K562 (cell line): Measurements from ENCODE around the gene STC2. TPM values are rescaled to one million over a fixed set of nuclear protein-coding genes. Genes with fewer than 3 reads are reported as not detected.

Experiments
- CREM ChIP-seq: IDR thresholded peaks from 2 replicates; pipeline ENCODE4 v1.6.1; 2014; ENCODE audit warnings: antibody characterized with exemption, low read depth
- HSF4 ChIP-seq: fragments of 250-450 bp; sonication (Bioruptor Pico); IDR thresholded peaks from 2 replicates; pipeline ENCODE4 v2.1.2; 2022; ENCODE audit warnings: mild to moderate bottlenecking, moderate library complexity, borderline replicate concordance
- MAZ ChIP-seq, 2 experiments: fragments of 450-650 bp in 1 of 2; sonication (generic) in 1 of 2; formaldehyde crosslinking; IDR thresholded peaks in 1 of 2; conservative IDR thresholded peaks in 1 of 2; 2 replicates each; pipeline versions ENCODE4 v1.4.0 to v1.5.0; 2020; ENCODE audit warnings: mild to moderate bottlenecking in 1 of 2, missing genetic modification reagents in 1 of 2
- NBN ChIP-seq: fragments of 450-650 bp; IDR thresholded peaks from 2 replicates; pipeline ENCODE4 v1.6.1; 2016; ENCODE audit warnings: low read depth, mild to moderate bottlenecking
- SAP30 ChIP-seq: fragments of 200-600 bp; sonication (generic); IDR thresholded peaks from 2 replicates; pipeline ENCODE4 v1.6.1; 2012; ENCODE audit warnings: borderline replicate concordance, low read depth, mild to moderate bottlenecking, moderate library complexity, low read length, control low read depth, inconsistent platforms; ENCODE audit not compliant: insufficient read depth, poor library complexity, severe bottlenecking
- TCF7 ChIP-seq: sonication (generic); IDR thresholded peaks from 2 replicates; pipeline ENCODE4 v1.6.1; 2016; ENCODE audit warnings: antibody characterized with exemption, borderline replicate concordance
- UBTF ChIP-seq, 2 experiments: IDR thresholded peaks; 2 replicates each; pipeline ENCODE4 v1.6.1; 2012; ENCODE audit warnings: improper control_type of control experiment in 2 of 2, low read depth in 2 of 2, low read length in 2 of 2, borderline replicate concordance in 1 of 2
- ZNF512 ChIP-seq: IDR thresholded peaks from 2 replicates; pipeline ENCODE4 v1.6.1; 2016; ENCODE audit warnings: missing genetic modification characterization, missing compliant biosample characterization
- ZNF551 ChIP-seq: fragments of 250-450 bp; sonication (Bioruptor Pico); IDR thresholded peaks from 2 replicates; pipeline ENCODE4 v1.5.0; 2021; ENCODE audit warnings: mild to moderate bottlenecking, moderate library complexity
- ZNF75A ChIP-seq: fragments of 450-650 bp; formaldehyde crosslinking; IDR thresholded peaks from 2 replicates; pipeline ENCODE4 v1.4.0; 2020; ENCODE audit warnings: mild to moderate bottlenecking
- polyA plus RNA-seq, 8 experiments: library from polyadenylated mRNA; depleted of rRNA in 4 of 8; stranded (reverse) in 5 of 8; unstranded in 3 of 8; fragments of >200 nt; fragmentation: Nextera tagmentation in 2 of 8; fragmentation: Illumina TruSeq in 1 of 8; extraction: Ambion mirVana in 2 of 8; extraction: Trizol in 1 of 8; gene quantifications; 2 replicates each; pipeline versions ENCODE4 v1.2.1 to v1.2.3, GENCODE V29; 2011 to 2014; ENCODE audit warnings: inconsistent platforms in 1 of 8, missing spikeins in 1 of 8
- total RNA-seq, 7 experiments: library from RNA; depleted of rRNA in 6 of 7; stranded (reverse); fragments of >200 nt in 6 of 7; fragmentation: Illumina TruSeq in 2 of 7; extraction: Trizol in 2 of 7; gene quantifications; 2 replicates each; pipeline versions ENCODE4 v1.2.1 to v1.2.3, GENCODE V29; 2011 to 2021; ENCODE audit warnings: low replicate concordance in 1 of 7
- TF ChIP-seq, protein P1 (sequence below): sonication (generic); formaldehyde crosslinking; IDR thresholded peaks from 2 replicates; pipeline ENCODE4 v1.8.0; 2022; ENCODE audit warnings: mild to moderate bottlenecking, missing genetic modification reagents
- TF ChIP-seq, protein P2 (sequence below): fragments of 450-650 bp; formaldehyde crosslinking; IDR thresholded peaks from 2 replicates; pipeline ENCODE4 v1.4.0; 2020; ENCODE audit warnings: mild to moderate bottlenecking, moderate library complexity
- TF ChIP-seq, protein P3 (sequence below): fragments of 450-650 bp; IDR thresholded peaks from 2 replicates; pipeline ENCODE4 v1.6.1; 2017; ENCODE audit warnings: antibody characterized with exemption

STC2 gene
- total and polyA plus RNA-seq, 9 of the 15 experiments (the other 6 are each of a cell fraction or from before 2014, with no cell fraction given), result 0.62 to 31.7 (median 7.4) TPM

- TF ChIP-seq, protein P1, sequence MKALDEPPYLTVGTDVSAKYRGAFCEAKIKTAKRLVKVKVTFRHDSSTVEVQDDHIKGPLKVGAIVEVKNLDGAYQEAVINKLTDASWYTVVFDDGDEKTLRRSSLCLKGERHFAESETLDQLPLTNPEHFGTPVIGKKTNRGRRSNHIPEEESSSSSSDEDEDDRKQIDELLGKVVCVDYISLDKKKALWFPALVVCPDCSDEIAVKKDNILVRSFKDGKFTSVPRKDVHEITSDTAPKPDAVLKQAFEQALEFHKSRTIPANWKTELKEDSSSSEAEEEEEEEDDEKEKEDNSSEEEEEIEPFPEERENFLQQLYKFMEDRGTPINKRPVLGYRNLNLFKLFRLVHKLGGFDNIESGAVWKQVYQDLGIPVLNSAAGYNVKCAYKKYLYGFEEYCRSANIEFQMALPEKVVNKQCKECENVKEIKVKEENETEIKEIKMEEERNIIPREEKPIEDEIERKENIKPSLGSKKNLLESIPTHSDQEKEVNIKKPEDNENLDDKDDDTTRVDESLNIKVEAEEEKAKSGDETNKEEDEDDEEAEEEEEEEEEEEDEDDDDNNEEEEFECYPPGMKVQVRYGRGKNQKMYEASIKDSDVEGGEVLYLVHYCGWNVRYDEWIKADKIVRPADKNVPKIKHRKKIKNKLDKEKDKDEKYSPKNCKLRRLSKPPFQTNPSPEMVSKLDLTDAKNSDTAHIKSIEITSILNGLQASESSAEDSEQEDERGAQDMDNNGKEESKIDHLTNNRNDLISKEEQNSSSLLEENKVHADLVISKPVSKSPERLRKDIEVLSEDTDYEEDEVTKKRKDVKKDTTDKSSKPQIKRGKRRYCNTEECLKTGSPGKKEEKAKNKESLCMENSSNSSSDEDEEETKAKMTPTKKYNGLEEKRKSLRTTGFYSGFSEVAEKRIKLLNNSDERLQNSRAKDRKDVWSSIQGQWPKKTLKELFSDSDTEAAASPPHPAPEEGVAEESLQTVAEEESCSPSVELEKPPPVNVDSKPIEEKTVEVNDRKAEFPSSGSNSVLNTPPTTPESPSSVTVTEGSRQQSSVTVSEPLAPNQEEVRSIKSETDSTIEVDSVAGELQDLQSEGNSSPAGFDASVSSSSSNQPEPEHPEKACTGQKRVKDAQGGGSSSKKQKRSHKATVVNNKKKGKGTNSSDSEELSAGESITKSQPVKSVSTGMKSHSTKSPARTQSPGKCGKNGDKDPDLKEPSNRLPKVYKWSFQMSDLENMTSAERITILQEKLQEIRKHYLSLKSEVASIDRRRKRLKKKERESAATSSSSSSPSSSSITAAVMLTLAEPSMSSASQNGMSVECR (CRISPR knock-in tag), result peak; percentile 59; the same call in 1 of the 2 replicates
- TF ChIP-seq SAP30 (no peak), ZNF75A (CRISPR knock-in tag) (no peak), UBTF (IDR thresholded peaks at IDR 0.05; ENCODE audit: borderline replicate concordance in 1 of 2, low read depth in 2 of 2, low read length in 2 of 2) (peak in 1 of 2 experiments; percentile 56; a peak in 2 of 4 replicates), CREM (peak; percentile 44), HSF4 (CRISPR knock-in tag) (no peak), MAZ (CRISPR knock-in tag; conservative IDR thresholded peaks at IDR 0.05 in 1 of 2, IDR thresholded peaks at IDR 0.05 in 1 of 2) (peak; percentile 15 to 34; a peak in 1 of 4 replicates), NBN (no peak; the same call in 1 of the 2 replicates), TCF7 (no peak), ZNF551 (CRISPR knock-in tag) (no peak), ZNF512 (peak; percentile 71)
- TF ChIP-seq, protein P2, sequence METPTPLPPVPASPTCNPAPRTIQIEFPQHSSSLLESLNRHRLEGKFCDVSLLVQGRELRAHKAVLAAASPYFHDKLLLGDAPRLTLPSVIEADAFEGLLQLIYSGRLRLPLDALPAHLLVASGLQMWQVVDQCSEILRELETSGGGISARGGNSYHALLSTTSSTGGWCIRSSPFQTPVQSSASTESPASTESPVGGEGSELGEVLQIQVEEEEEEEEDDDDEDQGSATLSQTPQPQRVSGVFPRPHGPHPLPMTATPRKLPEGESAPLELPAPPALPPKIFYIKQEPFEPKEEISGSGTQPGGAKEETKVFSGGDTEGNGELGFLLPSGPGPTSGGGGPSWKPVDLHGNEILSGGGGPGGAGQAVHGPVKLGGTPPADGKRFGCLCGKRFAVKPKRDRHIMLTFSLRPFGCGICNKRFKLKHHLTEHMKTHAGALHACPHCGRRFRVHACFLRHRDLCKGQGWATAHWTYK (CRISPR knock-in tag), result no peak
- TF ChIP-seq, protein P3, sequence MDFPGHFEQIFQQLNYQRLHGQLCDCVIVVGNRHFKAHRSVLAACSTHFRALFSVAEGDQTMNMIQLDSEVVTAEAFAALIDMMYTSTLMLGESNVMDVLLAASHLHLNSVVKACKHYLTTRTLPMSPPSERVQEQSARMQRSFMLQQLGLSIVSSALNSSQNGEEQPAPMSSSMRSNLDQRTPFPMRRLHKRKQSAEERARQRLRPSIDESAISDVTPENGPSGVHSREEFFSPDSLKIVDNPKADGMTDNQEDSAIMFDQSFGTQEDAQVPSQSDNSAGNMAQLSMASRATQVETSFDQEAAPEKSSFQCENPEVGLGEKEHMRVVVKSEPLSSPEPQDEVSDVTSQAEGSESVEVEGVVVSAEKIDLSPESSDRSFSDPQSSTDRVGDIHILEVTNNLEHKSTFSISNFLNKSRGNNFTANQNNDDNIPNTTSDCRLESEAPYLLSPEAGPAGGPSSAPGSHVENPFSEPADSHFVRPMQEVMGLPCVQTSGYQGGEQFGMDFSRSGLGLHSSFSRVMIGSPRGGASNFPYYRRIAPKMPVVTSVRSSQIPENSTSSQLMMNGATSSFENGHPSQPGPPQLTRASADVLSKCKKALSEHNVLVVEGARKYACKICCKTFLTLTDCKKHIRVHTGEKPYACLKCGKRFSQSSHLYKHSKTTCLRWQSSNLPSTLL, result no peak
These were observed at the start of gene STC2 (continued) for GRCh38 chr5:173327948-173328843.
